Lower leg skin (tissue), 4 donors: ENCODE data around the gene TBC1D22A. TPM values are rescaled to one million over a fixed set of nuclear protein-coding genes. Genes with fewer than 3 reads are reported as not detected.

Experiments
- DNase-seq, 2 donors: peaks; one replicate each; pipeline ENCODE4 v3.0.0-alpha.2; 2019; ENCODE audit warnings: low spot score in 2 of 2
- H3K4me3 ChIP-seq: fragments of 200-600 bp; sonication (generic); 2 replicates; pipeline ENCODE4 v1.5.1; 2017; ENCODE audit warnings: mild to moderate bottlenecking, low read depth; ENCODE audit not compliant: poor library complexity, severe bottlenecking
- CTCF ChIP-seq, 3 donors: fragments of 450-650 bp; IDR thresholded peaks; one replicate each; pipeline ENCODE4 v1.5.1; 2016; ENCODE audit warnings: antibody characterized with exemption in 3 of 3, mild to moderate bottlenecking in 3 of 3, moderate library complexity in 2 of 3
- POLR2A ChIP-seq, 2 donors: fragments of 450-650 bp; IDR thresholded peaks; one replicate each; pipeline ENCODE4 v1.6.1; 2016 to 2017; ENCODE audit warnings: antibody characterized with exemption in 2 of 2, mild to moderate bottlenecking in 1 of 2, moderate library complexity in 1 of 2
- WGBS, 2 donors: methylation state at CpG; one replicate each; pipeline ENCODE4 v1.1.5; 2018; 5-methylcytosine and 5-hydroxymethylcytosine counted together
- intact Hi-C: fragments of 100-400 bp; cut with DNase I; formaldehyde crosslinking; loops from one replicate; pipeline ENCODE4 v1.15.0; 2023; ENCODE audit warnings: low total_unique reads
- total RNA-seq, 4 donors: library from RNA; depleted of rRNA; stranded (reverse); fragments of >200 nt; gene quantifications; one replicate each; pipeline ENCODE4 v1.1.0, GENCODE V29; 2016

The TBC1D22A gene
- total RNA-seq, 4 donors from 2014 or later: 21.8 to 32.3 (median 31.6) TPM

GRCh38 chr22:46829117-46829891 is 66.9 kb downstream of the TBC1D22A start:
- TF ChIP-seq POLR2A (IDR thresholded peaks at IDR 0.05) (no peak), CTCF (IDR thresholded peaks at IDR 0.05) (no peak)
- intact Hi-C loops: no loop called here
- DNase-seq: no peak
- 35 to 41% methylated on average over 12 of the region's 12 CpGs for WGBS, 2 donors
- no peak overlapping the region for H3K4me3 ChIP-seq

- DNase-seq: peak; percentile 53 to 92
Observed at GRCh38 chr22:46829941-46830715, 67.7 kb downstream of the TBC1D22A start.

GRCh38 chr22:46830841-46831240 is 68.4 kb downstream of the TBC1D22A start:
- no peak for TF ChIP-seq CTCF (IDR thresholded peaks at IDR 0.05)
- no peak for TF ChIP-seq POLR2A (IDR thresholded peaks at IDR 0.05)
- no peak for DNase-seq
- 82 to 84% methylated on average over 8 of the region's 8 CpGs for WGBS, 2 donors
- intact Hi-C loops: no loop called here
- H3K4me3 ChIP-seq: no peak overlapping the region

More at GRCh38 chr22:46829941-46830715, 67.7 kb downstream of the TBC1D22A start:
- intact Hi-C loops: no loop called here
- H3K4me3 ChIP-seq: no peak overlapping the region
- WGBS, 2 donors: 36 to 39% methylated on average over 14 to 15 of the region's 15 CpGs
- TF ChIP-seq POLR2A (IDR thresholded peaks at IDR 0.05) (no peak), CTCF (IDR thresholded peaks at IDR 0.05) (no peak)

GRCh38 chr22:46833228-46833627 is 70.8 kb downstream of the TBC1D22A start:
- no peak for DNase-seq
- H3K4me3 ChIP-seq: no peak overlapping the region
- 78 to 83% methylated on average over 6 of the region's 6 CpGs for WGBS, 2 donors
- no peak for TF ChIP-seq POLR2A (IDR thresholded peaks at IDR 0.05)
- TF ChIP-seq CTCF (IDR thresholded peaks at IDR 0.05): no peak
- intact Hi-C loops: no loop called here

- H3K4me3 ChIP-seq: no peak overlapping the region
- TF ChIP-seq CTCF (IDR thresholded peaks at IDR 0.05) (no peak), POLR2A (IDR thresholded peaks at IDR 0.05) (no peak)
- DNase-seq: no peak
- intact Hi-C loops: no loop called here
- WGBS, 2 donors: 95 to 98% methylated on average over 1 of the region's 1 CpG
Observed at GRCh38 chr22:46834021-46834737, 71.7 kb downstream of the TBC1D22A start.
